Heart left ventricle (tissue), 13 donors: Measurements from ENCODE around the gene HEPN1.

Experiments
- CTCF ChIP-seq, 12 donors: fragments of 200-600 bp; sonication (generic) in 4 of 12; IDR thresholded peaks; one replicate each; pipeline versions ENCODE4 v1.5.0 to v1.8.0; 2018 to 2022; ENCODE audit warnings: antibody characterized with exemption in 12 of 12, mild to moderate bottlenecking in 5 of 12
- POLR2A ChIP-seq, 2 donors: fragments of 450-650 bp; IDR thresholded peaks; one replicate each; pipeline ENCODE4 v1.6.1; 2017; ENCODE audit warnings: antibody characterized with exemption in 2 of 2, mild to moderate bottlenecking in 2 of 2, moderate library complexity in 2 of 2
- donor health status: ischemic (EF 13 %, LVEDD 7.1; RV severe dilation, severe dysfunction).
- donor health status: DM: no; HTN: yes; CAD: no.
- donor health status: DM: no; HTN: no; CAD: no.
- donor health status: ischemic (EF 25% LVEDD 6.9; RV normal size, moderate dysfunction).
- donor health status: ischemic (EF 25% LVEDD 5.7; RV mildly dilated, moderate dysfunction).
- donor health status: ischemic (EF 35%, LVEDD 5.7; RV mildly dilated, moderate dysfunction).
- donor health status: nonischemic (EF 11% LVEDD 7.7; RV severe dilation, severe dysfunction).
- donor health status: DM: yes; HTN: yes; CAD: no.
- donor health status: PGD.
- donor health status: ischemic (EF 29% LVEDD 5.4; RV normal size, mild dysfunction).
- donor health status: nonischemic (EF 23%, LVEDD 6.1; RV moderate dilation, normal function).

- no peak for TF ChIP-seq POLR2A (IDR thresholded peaks at IDR 0.05)
- TF ChIP-seq CTCF (IDR thresholded peaks at IDR 0.05): no peak
These were observed 35.5 kb downstream of the HEPN1 start for GRCh38 chr11:124954590-124954955.
